ENCODE data around the gene CYP3A4.

CYP3A4 gene

DNA sequence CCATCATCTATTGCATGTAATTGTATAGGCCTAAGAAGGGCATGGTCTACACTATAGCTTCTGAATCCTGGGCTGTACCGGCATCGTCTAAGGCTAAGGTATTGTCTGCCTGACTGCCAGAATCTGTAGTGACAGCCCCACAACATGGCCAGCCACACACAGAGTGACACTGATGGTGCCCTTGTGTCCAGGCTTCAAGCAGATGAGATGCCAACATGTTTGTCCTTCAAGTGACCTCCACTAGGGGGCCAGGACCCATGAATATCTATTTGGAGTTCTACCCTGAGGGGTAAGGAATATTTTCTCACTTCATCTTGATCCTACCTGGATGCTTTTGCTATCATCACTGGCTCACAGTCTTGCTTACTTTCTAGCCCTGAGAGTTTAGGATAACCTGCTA, 50.5 kb downstream of the CYP3A4 start:
- no peak for DNase-seq (ENCODE audit: extremely low read depth, insufficient read length)
- Histone ChIP-seq H3K27me3 (replicated peaks; ENCODE audit: control insufficient read depth, insufficient read depth, low read length) (no peaks in the 10 kb centered on the region), H3K4me3 (replicated peaks; ENCODE audit: low read depth, low read length) (no peak overlapping the region), H3K36me3 (ENCODE audit: control insufficient read depth, insufficient read depth, low read length) (no peaks in the 10 kb centered on the region)
- TF ChIP-seq, protein P1, sequence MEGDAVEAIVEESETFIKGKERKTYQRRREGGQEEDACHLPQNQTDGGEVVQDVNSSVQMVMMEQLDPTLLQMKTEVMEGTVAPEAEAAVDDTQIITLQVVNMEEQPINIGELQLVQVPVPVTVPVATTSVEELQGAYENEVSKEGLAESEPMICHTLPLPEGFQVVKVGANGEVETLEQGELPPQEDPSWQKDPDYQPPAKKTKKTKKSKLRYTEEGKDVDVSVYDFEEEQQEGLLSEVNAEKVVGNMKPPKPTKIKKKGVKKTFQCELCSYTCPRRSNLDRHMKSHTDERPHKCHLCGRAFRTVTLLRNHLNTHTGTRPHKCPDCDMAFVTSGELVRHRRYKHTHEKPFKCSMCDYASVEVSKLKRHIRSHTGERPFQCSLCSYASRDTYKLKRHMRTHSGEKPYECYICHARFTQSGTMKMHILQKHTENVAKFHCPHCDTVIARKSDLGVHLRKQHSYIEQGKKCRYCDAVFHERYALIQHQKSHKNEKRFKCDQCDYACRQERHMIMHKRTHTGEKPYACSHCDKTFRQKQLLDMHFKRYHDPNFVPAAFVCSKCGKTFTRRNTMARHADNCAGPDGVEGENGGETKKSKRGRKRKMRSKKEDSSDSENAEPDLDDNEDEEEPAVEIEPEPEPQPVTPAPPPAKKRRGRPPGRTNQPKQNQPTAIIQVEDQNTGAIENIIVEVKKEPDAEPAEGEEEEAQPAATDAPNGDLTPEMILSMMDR (IDR thresholded peaks at IDR 0.05; ENCODE audit: insufficient read depth, low read length, poor library complexity, severe bottlenecking): peak; percentile 66

DNA sequence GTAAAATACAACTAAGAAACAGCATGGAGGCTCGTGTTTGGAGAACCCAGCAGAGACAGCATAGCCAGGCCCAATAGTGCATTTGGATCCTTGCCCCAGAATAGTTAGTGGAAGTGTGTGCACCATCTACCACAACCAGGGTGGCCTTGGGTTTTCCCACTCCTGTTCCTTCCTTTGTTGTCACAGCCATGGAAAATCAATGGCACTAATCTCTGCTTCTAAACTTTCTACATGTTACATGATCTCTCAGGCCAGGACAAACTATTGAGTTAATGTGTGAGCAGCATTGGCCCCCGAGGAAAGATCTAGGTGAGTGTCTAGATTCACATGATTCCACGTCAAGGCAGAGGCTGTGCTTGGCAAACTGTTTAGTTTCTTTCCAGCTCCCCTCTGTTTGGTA, 51.0 kb downstream of the CYP3A4 start:
- no peaks in the 10 kb centered on the region for H3K27me3 ChIP-seq (replicated peaks; ENCODE audit: control insufficient read depth, insufficient read depth, low read length)
- no peak for DNase-seq (ENCODE audit: extremely low read depth, insufficient read length)
- no peaks in the 10 kb centered on the region for H3K36me3 ChIP-seq (ENCODE audit: control insufficient read depth, insufficient read depth, low read length)
- no peak overlapping the region for H3K4me3 ChIP-seq (replicated peaks; ENCODE audit: low read depth, low read length)
- TF ChIP-seq, protein P1 (IDR thresholded peaks at IDR 0.05; ENCODE audit: insufficient read depth, low read length, poor library complexity, severe bottlenecking): no peak

DNA sequence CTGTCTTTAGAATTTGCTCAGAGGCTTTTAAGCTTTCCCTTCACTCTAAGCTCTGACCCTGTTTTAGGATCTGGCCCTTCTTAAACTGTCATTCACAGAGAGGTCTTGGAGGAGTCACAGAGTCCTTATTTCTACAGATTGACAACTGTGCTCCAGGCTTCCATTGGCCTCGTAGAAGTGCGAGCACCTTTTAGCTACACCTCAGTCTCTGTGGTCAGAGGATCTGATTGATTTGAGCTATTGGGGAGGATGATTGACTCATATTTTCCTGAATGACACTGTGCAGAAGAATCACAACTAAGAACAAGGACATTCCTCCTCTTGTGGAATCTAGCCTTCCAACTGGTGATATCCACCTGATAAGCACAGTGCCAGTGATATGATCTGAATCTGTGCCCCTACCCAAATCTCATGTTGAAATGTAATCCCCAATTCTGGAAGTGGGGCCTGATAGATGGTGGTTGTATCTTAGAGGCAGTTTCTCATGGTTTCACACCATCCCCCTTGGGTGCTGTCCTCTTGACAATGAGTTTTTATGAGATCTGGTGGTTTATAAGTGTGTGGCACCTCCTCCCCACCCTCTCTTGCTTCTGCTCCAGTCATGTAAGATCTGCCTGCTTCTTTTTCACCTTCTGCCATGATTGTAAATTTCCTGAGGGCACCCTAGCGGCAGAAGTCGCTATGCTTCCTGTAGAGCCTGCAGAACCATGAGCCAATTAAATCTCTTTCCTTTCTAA, 52.2 kb downstream of the CYP3A4 start:
- no peak overlapping the region for H3K4me3 ChIP-seq (replicated peaks; ENCODE audit: low read depth, low read length)
- TF ChIP-seq, protein P1 (IDR thresholded peaks at IDR 0.05; ENCODE audit: insufficient read depth, low read length, poor library complexity, severe bottlenecking): no peak
- H3K36me3 ChIP-seq (ENCODE audit: control insufficient read depth, insufficient read depth, low read length): no peaks in the 10 kb centered on the region
- no peak for DNase-seq (ENCODE audit: extremely low read depth, insufficient read length)
- no peaks in the 10 kb centered on the region for H3K27me3 ChIP-seq (replicated peaks; ENCODE audit: control insufficient read depth, insufficient read depth, low read length)

DNA sequence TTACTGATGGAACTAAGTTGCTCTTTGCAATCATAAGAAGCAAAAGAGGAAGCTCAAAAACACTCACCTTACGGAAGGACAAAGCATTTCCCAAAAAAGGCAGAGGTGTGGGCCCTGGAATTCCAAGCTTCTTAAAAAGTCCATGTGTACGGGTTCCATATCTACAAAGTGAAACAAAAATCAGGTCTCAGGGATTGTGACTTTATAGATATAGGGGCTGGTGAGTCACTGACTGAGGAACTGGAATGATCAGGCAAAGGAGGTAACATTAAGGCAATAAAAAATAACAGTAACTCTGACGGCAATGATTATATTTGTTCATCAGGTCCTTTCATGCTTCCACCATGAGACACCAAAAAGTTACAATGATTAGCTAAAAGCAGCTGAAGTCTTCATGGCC, 53.0 kb downstream of the CYP3A4 start:
- TF ChIP-seq, protein P1 (IDR thresholded peaks at IDR 0.05; ENCODE audit: insufficient read depth, low read length, poor library complexity, severe bottlenecking): no peak
- DNase-seq (ENCODE audit: extremely low read depth, insufficient read length): no peak
- Histone ChIP-seq H3K4me3 (replicated peaks; ENCODE audit: low read depth, low read length) (no peak overlapping the region), H3K36me3 (ENCODE audit: control insufficient read depth, insufficient read depth, low read length) (no peaks in the 10 kb centered on the region), H3K27me3 (replicated peaks; ENCODE audit: control insufficient read depth, insufficient read depth, low read length) (no peaks in the 10 kb centered on the region)

DNA sequence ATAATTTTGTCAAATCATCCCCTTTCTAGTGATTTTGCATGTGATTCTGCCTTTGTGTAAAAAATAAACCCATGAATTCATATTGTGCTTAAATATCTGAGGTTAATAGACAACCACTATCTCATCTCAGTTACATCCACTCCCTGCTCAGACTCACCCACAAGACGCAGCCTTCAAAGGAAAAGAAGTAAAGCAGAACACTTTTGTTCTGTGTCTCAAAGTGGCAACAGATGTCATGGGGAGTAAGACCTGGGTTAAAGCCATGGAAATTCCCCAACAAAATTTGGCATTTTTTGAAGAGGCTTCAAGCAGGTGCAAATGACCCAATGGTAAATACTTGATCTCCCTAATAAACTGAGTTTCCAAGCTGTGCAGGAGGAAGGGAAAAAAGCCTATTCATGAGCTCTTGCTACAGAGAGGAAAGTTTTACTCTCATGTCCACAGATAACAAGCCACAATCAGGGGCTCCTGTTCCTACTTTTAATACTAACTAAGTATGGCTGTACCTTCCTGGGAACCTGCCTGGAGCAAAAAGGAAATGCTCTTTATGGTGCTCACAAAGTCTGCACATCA, 53.7 kb downstream of the CYP3A4 start:
- Histone ChIP-seq H3K36me3 (ENCODE audit: control insufficient read depth, insufficient read depth, low read length) (no peaks in the 10 kb centered on the region), H3K27me3 (replicated peaks; ENCODE audit: control insufficient read depth, insufficient read depth, low read length) (no peaks in the 10 kb centered on the region), H3K4me3 (replicated peaks; ENCODE audit: low read depth, low read length) (no peak overlapping the region)
- TF ChIP-seq, protein P1 (IDR thresholded peaks at IDR 0.05; ENCODE audit: insufficient read depth, low read length, poor library complexity, severe bottlenecking): no peak
- DNase-seq (ENCODE audit: extremely low read depth, insufficient read length): no peak

All from GM06990 (cell line).